Skeletal muscle tissue (tissue), 4 donors: Measurements from ENCODE around the gene PAXX. TPM values are rescaled to one million over a fixed set of nuclear protein-coding genes. Genes with fewer than 3 reads are reported as not detected.

Source experiments
- H3K27ac ChIP-seq: one replicate; pipeline ENCODE4 v1.7.0; 2013; ENCODE audit warnings: mild to moderate bottlenecking, low read depth, low read length, inconsistent platforms
- H3K27me3 ChIP-seq, 3 donors: one replicate each; pipeline ENCODE4 v1.7.0; 2013; ENCODE audit warnings: low read length in 3 of 3; ENCODE audit not compliant: control insufficient read depth in 3 of 3, insufficient read depth in 3 of 3
- H3K36me3 ChIP-seq, 3 donors: one replicate each; pipeline ENCODE4 v1.7.0; 2013; ENCODE audit warnings: low read length in 3 of 3; ENCODE audit not compliant: control insufficient read depth in 3 of 3, insufficient read depth in 3 of 3
- H3K4me1 ChIP-seq, 3 donors: one replicate each; pipeline ENCODE4 v1.7.0; 2013; ENCODE audit warnings: low read length in 3 of 3, mild to moderate bottlenecking in 3 of 3; ENCODE audit not compliant: control insufficient read depth in 3 of 3, insufficient read depth in 3 of 3
- H3K4me3 ChIP-seq, 3 donors: one replicate each; pipeline ENCODE4 v1.7.0; 2013; ENCODE audit warnings: low read length in 3 of 3
- H3K9ac ChIP-seq, 3 donors: one replicate each; pipeline ENCODE4 v1.7.0; 2013; ENCODE audit warnings: low read length in 3 of 3, mild to moderate bottlenecking in 3 of 3, moderate library complexity in 2 of 3, low read depth in 1 of 3
- H3K9me3 ChIP-seq, 3 donors: one replicate each; pipeline ENCODE4 v1.7.0; 2013; ENCODE audit warnings: low read length in 3 of 3; ENCODE audit not compliant: control insufficient read depth in 3 of 3
- total RNA-seq: library from RNA; depleted of rRNA; stranded (reverse); fragments of >200 nt; gene quantifications from one replicate; pipeline ENCODE4 v1.2.3, GENCODE V29; 2014
- donor health status: Osteomylitis.

PAXX gene
- total RNA-seq, 1 donor from 2014 or later: 2.1 TPM

DNA sequence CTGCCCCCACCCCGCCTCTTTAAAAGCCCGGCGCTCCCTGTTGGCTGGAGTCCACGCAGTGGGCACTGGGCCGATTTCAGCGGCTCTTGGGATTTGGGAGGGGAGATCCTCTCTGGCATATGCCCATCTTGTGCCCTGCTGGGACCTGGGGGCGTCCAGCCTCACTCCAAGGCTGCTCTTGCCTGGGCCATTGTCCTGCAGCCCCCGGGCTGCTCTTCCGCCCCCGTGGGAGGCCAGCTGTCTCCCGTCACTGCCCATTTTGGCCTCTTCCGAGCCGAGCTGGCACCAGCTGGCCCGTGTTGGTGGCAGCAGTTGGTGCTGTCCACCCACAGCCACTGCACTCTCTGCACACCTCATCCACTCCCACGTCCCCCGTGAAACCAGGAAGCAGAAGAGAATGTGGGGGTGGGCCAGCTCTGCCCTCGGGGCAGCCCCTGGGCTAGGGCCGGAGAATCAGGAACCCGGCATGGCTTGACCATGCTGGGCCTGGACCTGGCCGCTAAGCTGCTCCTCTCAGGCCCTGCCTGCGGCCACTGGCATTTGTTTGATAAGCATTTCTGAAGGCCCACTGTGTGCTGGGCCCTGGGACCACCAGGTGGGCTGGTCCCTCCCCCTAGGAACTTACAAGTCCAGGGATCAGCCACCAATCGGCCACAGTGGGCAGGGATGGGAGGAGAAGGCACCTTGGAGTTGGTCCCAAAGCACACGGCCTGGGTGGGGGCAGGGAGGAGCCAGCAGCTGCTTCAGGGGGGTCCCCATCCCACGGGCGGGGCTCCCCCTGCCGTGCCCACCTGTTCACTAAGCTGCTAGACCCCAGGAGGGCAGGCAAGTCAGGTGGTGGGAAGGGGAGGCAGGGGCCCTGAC is 45.0 kb upstream of the PAXX start:
- no peaks in the 10 kb centered on the region for H3K9me3 ChIP-seq
- no peaks in the 10 kb centered on the region for H3K27me3 ChIP-seq
- peak overlapping the region in 2 of 3 donors; percentile 51 to 75 for H3K9ac ChIP-seq
- H3K4me1 ChIP-seq: peaks cover 28 to 54% (median 49%) of the 10 kb centered on the region in 3 donors
- H3K27ac ChIP-seq: peak overlapping the region; percentile 68
- peaks cover 4 to 11% (median 5%) of the 10 kb centered on the region in 3 donors for H3K36me3 ChIP-seq
- peak overlapping the region in 1 of 3 donors; percentile 41 for H3K4me3 ChIP-seq

GRCh38 chr9:136947955-136948510 is 44.2 kb upstream of the PAXX start:
- H3K27ac ChIP-seq: peak overlapping the region; percentile 68
- H3K27me3 ChIP-seq: no peaks in the 10 kb centered on the region
- peaks cover 0 to 3% (median 0%) of the 10 kb centered on the region in 3 donors for H3K36me3 ChIP-seq
- peak overlapping the region in 1 of 3 donors; percentile 75 for H3K9ac ChIP-seq
- no peak overlapping the region for H3K4me3 ChIP-seq
- H3K4me1 ChIP-seq: peaks cover 22 to 47% (median 41%) of the 10 kb centered on the region in 3 donors
- no peaks in the 10 kb centered on the region for H3K9me3 ChIP-seq

DNA sequence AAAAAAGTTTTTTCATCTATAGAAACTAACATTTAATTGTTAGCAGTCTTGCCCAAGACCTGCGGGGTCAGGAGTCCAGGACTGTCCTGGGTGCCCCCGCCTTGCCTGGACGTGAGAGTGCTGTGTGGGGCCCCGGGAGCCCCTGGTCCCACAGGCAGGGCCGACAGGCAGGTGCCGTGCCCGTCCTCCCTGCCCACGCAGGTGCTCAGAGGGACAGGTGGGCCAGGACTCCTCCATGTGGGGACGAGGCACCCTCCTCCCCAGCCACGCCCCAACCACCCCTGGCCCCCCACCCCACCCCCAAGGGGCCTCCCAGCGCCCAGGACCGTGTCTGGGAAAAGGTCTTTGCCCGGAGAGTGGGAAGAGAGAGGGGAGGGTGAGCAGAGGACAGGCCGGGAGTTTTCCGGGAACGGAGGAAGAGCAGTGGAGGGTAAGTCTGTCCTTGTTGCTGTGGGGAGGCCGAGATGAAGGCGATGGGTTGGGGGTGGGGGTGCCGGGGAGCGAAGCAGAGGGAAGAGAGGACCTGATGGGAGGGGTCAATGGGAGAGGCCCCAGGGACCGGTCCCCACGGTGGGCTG is 42.9 kb upstream of the PAXX start:
- H3K36me3 ChIP-seq: no peaks in the 10 kb centered on the region
- peak overlapping the region; percentile 65 for H3K27ac ChIP-seq
- no peaks in the 10 kb centered on the region for H3K27me3 ChIP-seq
- H3K9me3 ChIP-seq: no peaks in the 10 kb centered on the region
- peak overlapping the region; percentile 87 to 97 (median 92) for H3K9ac ChIP-seq
- H3K4me1 ChIP-seq: peaks cover 15 to 40% (median 34%) of the 10 kb centered on the region in 3 donors
- H3K4me3 ChIP-seq: peak overlapping the region; percentile 69 to 87 (median 85)

GRCh38 chr9:136949817-136950655 is 42.2 kb upstream of the PAXX start:
- Histone ChIP-seq H3K4me3 (peak overlapping the region; percentile 69 to 87 (median 85)), H3K27me3 (no peaks in the 10 kb centered on the region), H3K9ac (peak overlapping the region; percentile 87 to 97 (median 92)), H3K27ac (peak overlapping the region; percentile 71), H3K36me3 (no peaks in the 10 kb centered on the region), H3K4me1 (peaks cover 15 to 36% (median 31%) of the 10 kb centered on the region in 3 donors), H3K9me3 (no peaks in the 10 kb centered on the region)

GRCh38 chr9:136950656-136951276 is 41.5 kb upstream of the PAXX start:
- Histone ChIP-seq H3K4me3 (peak overlapping the region; percentile 69 to 87 (median 85)), H3K36me3 (no peaks in the 10 kb centered on the region), H3K9me3 (no peaks in the 10 kb centered on the region), H3K27ac (peak overlapping the region; percentile 71), H3K9ac (peak overlapping the region; percentile 87 to 97 (median 92)), H3K4me1 (peaks cover 15 to 34% (median 30%) of the 10 kb centered on the region in 3 donors), H3K27me3 (no peaks in the 10 kb centered on the region)

DNA sequence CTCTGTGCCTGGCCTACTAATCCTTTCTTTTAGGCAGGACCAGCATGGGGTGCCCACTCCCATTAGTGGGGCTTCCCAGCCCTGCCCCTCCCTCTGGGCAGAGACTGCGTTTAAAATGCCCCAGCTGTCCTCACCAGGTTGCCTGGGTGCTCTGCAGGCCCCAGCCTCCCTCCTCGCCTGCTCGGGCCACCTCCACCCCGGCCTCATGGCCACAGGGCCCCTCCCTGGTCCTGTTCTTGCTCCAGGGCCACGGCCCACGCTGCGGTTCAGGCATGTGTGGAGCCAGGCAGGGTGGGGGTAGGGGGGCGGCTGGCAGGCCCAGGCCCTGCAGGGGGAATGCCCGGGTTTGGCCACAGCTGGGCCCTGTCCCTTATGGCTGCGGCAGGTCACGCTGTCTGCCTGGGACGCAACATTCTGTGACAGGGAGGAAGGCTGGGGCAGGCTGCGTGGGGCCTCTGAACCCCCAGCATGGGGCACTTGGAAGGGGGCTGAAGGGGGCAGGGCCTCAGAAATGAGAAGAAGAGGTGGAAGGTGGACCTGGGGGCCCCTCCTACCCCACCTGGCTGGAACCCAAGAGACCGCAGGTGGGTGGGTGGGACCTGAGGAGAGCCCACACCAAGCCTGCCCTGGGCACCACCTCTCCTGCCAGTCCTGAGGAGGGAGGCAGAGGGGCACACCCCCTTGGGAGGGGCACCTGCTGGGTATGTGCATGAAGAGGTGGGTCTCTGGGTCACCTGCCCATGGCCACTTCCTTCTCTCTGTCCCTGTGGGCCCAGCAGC is 40.5 kb upstream of the PAXX start, which contains the start of gene LCN12:
Gene LCN12 (plus strand): TSS at position 733 of the 780 bp plus-strand sequence. CDS start 55 bp downstream, outside the sequence.
- Histone ChIP-seq H3K9me3 (no peaks in the 10 kb centered on the region), H3K27ac (no peak within 1 kb of the TSS), H3K9ac (no peak within 1 kb of the TSS), H3K27me3 (no peaks in the 10 kb centered on the region), H3K4me3 (no peak within 1 kb of the TSS), H3K36me3 (no peaks in the 10 kb centered on the region), H3K4me1 (peaks cover 15 to 29% (median 25%) of the 10 kb centered on the region in 3 donors)

GRCh38 chr9:136952321-136952850 is 39.8 kb upstream of the PAXX start:
- Histone ChIP-seq H3K4me3 (no peak overlapping the region), H3K4me1 (peaks cover 13 to 22% (median 18%) of the 10 kb centered on the region in 3 donors), H3K27me3 (no peaks in the 10 kb centered on the region), H3K27ac (no peak overlapping the region), H3K9me3 (no peaks in the 10 kb centered on the region), H3K9ac (no peak overlapping the region), H3K36me3 (no peaks in the 10 kb centered on the region)

- no peaks in the 10 kb centered on the region for H3K27me3 ChIP-seq
- H3K9me3 ChIP-seq: no peaks in the 10 kb centered on the region
- H3K4me3 ChIP-seq: no peak overlapping the region
- H3K4me1 ChIP-seq: peaks cover 6 to 15% (median 11%) of the 10 kb centered on the region in 3 donors
- no peak overlapping the region for H3K9ac ChIP-seq
- no peak overlapping the region for H3K27ac ChIP-seq
- no peaks in the 10 kb centered on the region for H3K36me3 ChIP-seq
These were observed 39.1 kb upstream of the PAXX start for GRCh38 chr9:136952876-136953770.
